OCI-LY3 (cell line): Measurements from ENCODE around the gene PPP1R37.

ENCODE experiments used
- CTCF ChIP-seq: fragments of 200-600, 300-600 bp; sonication (generic); IDR thresholded peaks from 2 replicates; pipeline ENCODE4 v1.5.1; 2014; ENCODE audit warnings: antibody characterized with exemption, low read length, low read depth
- EZH2phosphoT487 ChIP-seq: fragments of 200-600 bp; shearing (Covaris generic); IDR thresholded peaks from 2 replicates; pipeline ENCODE4 v1.6.1; 2018; ENCODE audit warnings: antibody characterized with exemption, mixed run types, low read depth

DNA sequence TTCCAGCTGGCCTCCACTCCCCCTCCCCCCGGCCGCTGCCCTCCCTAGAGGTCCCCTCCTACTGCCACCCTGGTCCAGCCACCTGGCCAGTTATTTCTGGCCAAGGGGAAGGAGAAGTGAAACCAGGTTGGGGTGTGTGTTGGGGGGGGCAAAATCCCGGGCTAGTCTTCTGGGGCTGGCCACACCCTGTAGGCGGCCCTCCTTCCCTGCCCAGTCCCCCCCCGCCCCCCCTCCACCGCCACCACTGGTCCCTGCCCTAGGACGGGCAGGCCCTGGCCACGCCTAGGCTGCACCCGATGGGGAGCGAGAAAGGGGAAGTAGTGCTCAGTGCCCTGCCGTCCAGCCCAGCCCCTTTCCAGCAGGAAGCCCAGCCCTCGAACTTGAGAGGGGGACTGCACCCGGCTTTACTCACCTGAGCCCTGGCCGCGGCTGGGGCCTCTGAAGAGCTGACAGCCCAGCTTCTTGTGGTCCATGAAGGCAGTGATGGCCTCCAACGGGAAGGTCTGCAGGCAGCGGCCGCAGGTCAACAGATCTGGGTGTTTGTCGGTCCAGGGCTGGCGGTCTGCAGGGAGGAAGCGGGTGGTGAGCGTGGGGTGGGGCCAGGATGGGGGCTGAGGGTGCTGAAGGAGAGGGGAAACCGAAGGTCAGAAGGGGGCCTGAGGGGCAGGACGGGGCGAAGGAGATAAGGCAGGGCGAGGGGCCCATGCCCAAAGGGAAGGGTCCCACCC lies 17.5 kb upstream of the PPP1R37 start:
- TF ChIP-seq CTCF (no peak), EZH2phosphoT487 (no peak)
